Measurements from ENCODE around the gene WNT5A. TPM values are rescaled to one million over a fixed set of nuclear protein-coding genes. Genes with fewer than 3 reads are reported as not detected.

The WNT5A gene
- total RNA-seq, 1 donor from 2014 or later: 3.3 TPM

GRCh38 chr3:55459838-55460237 is 27.3 kb downstream of the WNT5A start:
- Mint-ChIP-seq H3K4me1 (peaks cover 5% of the 10 kb centered on the region), H3K36me3 (peaks cover 2% of the 10 kb centered on the region), H3K9me3 (no peaks in the 10 kb centered on the region), H3K4me3 (no peak overlapping the region), H3K27ac (no peak overlapping the region), H3K27me3 (ENCODE audit: insufficient read depth, low read depth) (peaks cover 4% of the 10 kb centered on the region)
- H3F3A ChIP-seq (ENCODE audit: low read depth): no peaks in the 10 kb centered on the region
- H3K9ac ChIP-seq: no peak overlapping the region
- H4K20me1 ChIP-seq (ENCODE audit: low read depth): no peaks in the 10 kb centered on the region
- H2AFZ ChIP-seq (replicated peaks): no peak overlapping the region
- no peaks in the 10 kb centered on the region for H3K36me3 ChIP-seq
- no peak overlapping the region for H3K27ac ChIP-seq
- TF ChIP-seq EZH2 (IDR thresholded peaks at IDR 0.05) (no peak), EZH2phosphoT487 (IDR thresholded peaks at IDR 0.05) (no peak), CTCF (IDR thresholded peaks at IDR 0.05) (no peak)
- no peaks in the 10 kb centered on the region for H3K9me3 ChIP-seq (ENCODE audit: low read depth)
- H3K79me2 ChIP-seq (ENCODE audit: low read depth): no peaks in the 10 kb centered on the region
- H3K4me2 ChIP-seq: no peak overlapping the region
- no peaks in the 10 kb centered on the region for H3K27me3 ChIP-seq
- H3K4me3 ChIP-seq: no peak overlapping the region
- H3K4me1 ChIP-seq: no peaks in the 10 kb centered on the region
- DNase-seq (ENCODE audit: low spot score): no peak

DNA sequence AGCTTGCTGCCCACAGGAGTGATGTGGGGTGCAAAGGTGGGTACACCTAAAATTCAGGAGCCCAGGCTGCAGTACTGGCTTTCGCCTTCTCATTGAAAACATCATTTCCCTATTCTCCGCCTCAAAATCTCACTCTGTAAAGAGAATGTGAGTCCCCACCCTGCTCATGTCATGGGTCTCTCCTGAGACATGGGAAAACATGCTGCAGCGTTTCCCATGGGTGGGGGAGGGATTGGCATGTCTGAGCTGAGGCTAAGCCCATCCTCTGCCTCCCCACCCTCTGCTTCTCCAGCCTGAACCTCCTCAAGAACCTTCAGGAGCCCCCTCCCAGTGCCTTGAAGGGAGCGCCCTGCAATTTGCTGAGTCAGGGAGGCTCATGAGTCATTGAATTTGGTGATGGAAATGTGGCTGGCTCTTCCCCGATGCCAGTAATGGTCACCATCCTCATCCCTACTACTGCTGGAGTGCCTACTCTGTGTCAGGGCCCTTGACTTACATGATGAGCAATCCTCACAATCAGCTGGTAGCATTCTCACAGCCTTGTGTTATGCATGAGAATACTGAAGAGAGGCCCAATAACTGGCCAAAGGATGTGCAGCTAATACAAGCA is 28.8 kb downstream of the WNT5A start:
- H3K9me3 ChIP-seq (ENCODE audit: low read depth): no peaks in the 10 kb centered on the region
- TF ChIP-seq EZH2phosphoT487 (IDR thresholded peaks at IDR 0.05) (no peak), CTCF (IDR thresholded peaks at IDR 0.05) (no peak), EZH2 (IDR thresholded peaks at IDR 0.05) (no peak)
- no peak overlapping the region for H3K27ac ChIP-seq
- no peak overlapping the region for H3K9ac ChIP-seq
- H4K20me1 ChIP-seq (ENCODE audit: low read depth): no peaks in the 10 kb centered on the region
- no peaks in the 10 kb centered on the region for H3F3A ChIP-seq (ENCODE audit: low read depth)
- no peak overlapping the region for H3K4me2 ChIP-seq
- DNase-seq (ENCODE audit: low spot score): no peak
- Mint-ChIP-seq H3K27me3 (ENCODE audit: insufficient read depth, low read depth) (peaks cover 4% of the 10 kb centered on the region), H3K27ac (no peak overlapping the region), H3K9me3 (no peaks in the 10 kb centered on the region), H3K4me3 (no peak overlapping the region), H3K4me1 (peaks cover 13% of the 10 kb centered on the region), H3K36me3 (no peaks in the 10 kb centered on the region)
- no peak overlapping the region for H3K4me3 ChIP-seq
- H3K27me3 ChIP-seq: no peaks in the 10 kb centered on the region
- H3K36me3 ChIP-seq: no peaks in the 10 kb centered on the region
- H3K79me2 ChIP-seq (ENCODE audit: low read depth): no peaks in the 10 kb centered on the region
- no peak overlapping the region for H2AFZ ChIP-seq (replicated peaks)
- peaks cover 4% of the 10 kb centered on the region for H3K4me1 ChIP-seq

- no peak overlapping the region for H2AFZ ChIP-seq (replicated peaks)
- peak overlapping the region; percentile 28 for H3K27ac Mint-ChIP-seq
- H3K4me3 Mint-ChIP-seq: no peak overlapping the region
- H4K20me1 ChIP-seq (ENCODE audit: low read depth): no peaks in the 10 kb centered on the region
- H3K9ac ChIP-seq: no peak overlapping the region
- H3K4me2 ChIP-seq: no peak overlapping the region
- no peaks in the 10 kb centered on the region for H3K9me3 ChIP-seq (ENCODE audit: low read depth)
- no peak overlapping the region for H3K4me3 ChIP-seq
- no peaks in the 10 kb centered on the region for H3F3A ChIP-seq (ENCODE audit: low read depth)
- H3K4me1 ChIP-seq: peaks cover 4% of the 10 kb centered on the region
- no peak for TF ChIP-seq EZH2phosphoT487 (IDR thresholded peaks at IDR 0.05)
- H3K27me3 ChIP-seq: no peaks in the 10 kb centered on the region
- H3K9me3 Mint-ChIP-seq: no peaks in the 10 kb centered on the region
- no peak overlapping the region for H3K27ac ChIP-seq
- DNase-seq (ENCODE audit: low spot score): no peak
- no peaks in the 10 kb centered on the region for H3K36me3 Mint-ChIP-seq
- peaks cover 4% of the 10 kb centered on the region for H3K27me3 Mint-ChIP-seq (ENCODE audit: insufficient read depth, low read depth)
- no peaks in the 10 kb centered on the region for H3K36me3 ChIP-seq
- no peaks in the 10 kb centered on the region for H3K79me2 ChIP-seq (ENCODE audit: low read depth)
- peaks cover 15% of the 10 kb centered on the region for H3K4me1 Mint-ChIP-seq
These were observed 31.2 kb downstream of the WNT5A start for GRCh38 chr3:55455915-55456314.

DNA sequence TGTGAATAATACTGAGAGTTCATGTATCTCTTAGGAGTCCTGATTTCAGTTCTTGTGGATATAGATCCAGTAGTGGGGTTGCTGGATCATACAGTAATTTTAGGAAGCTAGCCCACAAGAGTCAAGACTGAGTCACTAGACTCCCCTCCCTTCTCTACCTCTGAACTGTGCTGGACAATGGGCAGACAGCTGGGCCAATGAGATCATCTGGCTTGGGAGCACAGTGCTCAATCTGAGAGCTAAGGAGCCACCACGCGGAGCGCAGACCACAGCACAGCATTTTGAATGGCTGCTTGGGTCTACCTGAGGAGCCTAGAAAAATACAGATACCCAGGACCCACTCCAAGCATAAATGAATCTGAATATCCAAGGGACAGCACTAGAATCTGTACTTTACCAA is 32.5 kb downstream of the WNT5A start:
- no peaks in the 10 kb centered on the region for H3K9me3 ChIP-seq (ENCODE audit: low read depth)
- no peak for DNase-seq (ENCODE audit: low spot score)
- H3K4me3 Mint-ChIP-seq: no peak overlapping the region
- no peak overlapping the region for H3K27ac ChIP-seq
- H3K79me2 ChIP-seq (ENCODE audit: low read depth): no peaks in the 10 kb centered on the region
- no peak overlapping the region for H3K4me2 ChIP-seq
- peaks cover 15% of the 10 kb centered on the region for H3K4me1 Mint-ChIP-seq
- H3K36me3 Mint-ChIP-seq: no peaks in the 10 kb centered on the region
- no peaks in the 10 kb centered on the region for H4K20me1 ChIP-seq (ENCODE audit: low read depth)
- H3K36me3 ChIP-seq: no peaks in the 10 kb centered on the region
- H3K27me3 Mint-ChIP-seq (ENCODE audit: insufficient read depth, low read depth): peaks cover 4% of the 10 kb centered on the region
- H3K27ac Mint-ChIP-seq: no peak overlapping the region
- peak overlapping the region; percentile 13 for H2AFZ ChIP-seq (replicated peaks)
- H3K4me1 ChIP-seq: peaks cover 4% of the 10 kb centered on the region
- TF ChIP-seq CTCF (IDR thresholded peaks at IDR 0.05) (no peak), EZH2phosphoT487 (IDR thresholded peaks at IDR 0.05) (no peak), EZH2 (IDR thresholded peaks at IDR 0.05) (no peak)
- no peaks in the 10 kb centered on the region for H3K9me3 Mint-ChIP-seq
- no peak overlapping the region for H3K4me3 ChIP-seq
- H3K27me3 ChIP-seq: no peaks in the 10 kb centered on the region
- H3F3A ChIP-seq (ENCODE audit: low read depth): no peaks in the 10 kb centered on the region
- H3K9ac ChIP-seq: no peak overlapping the region

Data from neural progenitor cell (in vitro differentiated cells).